Fibroblast of pulmonary artery (primary cell): Measurements from ENCODE around the gene TMEM182.

Experiments
- DNase-seq: peaks from one replicate; pipeline ENCODE4 v3.0.0-alpha.2; 2010; ENCODE audit warnings: low read depth
- H3K4me3 ChIP-seq: replicated peaks from 2 replicates; pipeline ENCODE4 v1.5.1; 2011; ENCODE audit warnings: low read depth, mild to moderate bottlenecking, control low read depth, low read length, moderate library complexity
- CTCF ChIP-seq: IDR thresholded peaks from 2 replicates; pipeline ENCODE4 v1.5.1; 2011; ENCODE audit warnings: mild to moderate bottlenecking, control low read depth, low read length, inconsistent platforms; ENCODE audit errors: missing control alignments

The TMEM182 gene

GRCh38 chr2:102768253-102768652, 6.4 kb downstream of the TMEM182 start:
- no peak overlapping the region for H3K4me3 ChIP-seq
- DNase-seq, result no peak
- TF ChIP-seq CTCF, result no peak

- no peak overlapping the region for H3K4me3 ChIP-seq
- no peak for TF ChIP-seq CTCF
- DNase-seq, result no peak
These were observed 7.1 kb downstream of the TMEM182 start for GRCh38 chr2:102768892-102769291.

GRCh38 chr2:102770506-102770905, 8.7 kb downstream of the TMEM182 start:
- no peak for DNase-seq
- no peak for TF ChIP-seq CTCF
- H3K4me3 ChIP-seq, result no peak overlapping the region

- no peak for TF ChIP-seq CTCF
- no peak for DNase-seq
- H3K4me3 ChIP-seq, result no peak overlapping the region
These were observed 9.3 kb downstream of the TMEM182 start for GRCh38 chr2:102771114-102771513.

- no peak for TF ChIP-seq CTCF
- H3K4me3 ChIP-seq, result no peak overlapping the region
- DNase-seq, result no peak
These were observed 10.8 kb downstream of the TMEM182 start for GRCh38 chr2:102772659-102773058.

- DNase-seq, result no peak
- TF ChIP-seq CTCF, result no peak
- H3K4me3 ChIP-seq, result no peak overlapping the region
These were observed 11.4 kb downstream of the TMEM182 start for GRCh38 chr2:102773149-102773705.

- no peak overlapping the region for H3K4me3 ChIP-seq
- no peak for TF ChIP-seq CTCF
- no peak for DNase-seq
These were observed 16.4 kb downstream of the TMEM182 start for GRCh38 chr2:102778260-102778659.
